ENCODE results near the gene STK39.

The STK39 gene

GRCh38 chr2:167955264-167955906 is 292.0 kb downstream of the STK39 start:
- no peak for DNase-seq (ENCODE audit: low read depth in 2 of 2)

- no peak for DNase-seq (ENCODE audit: low read depth in 2 of 2)
These were observed 292.9 kb downstream of the STK39 start for GRCh38 chr2:167954495-167954894.

- DNase-seq (ENCODE audit: low read depth in 2 of 2): no peak
These were observed 293.6 kb downstream of the STK39 start for GRCh38 chr2:167953776-167954175.

GRCh38 chr2:167950571-167950970 is 296.8 kb downstream of the STK39 start:
- DNase-seq (ENCODE audit: low read depth in 2 of 2): no peak

- DNase-seq (ENCODE audit: low read depth in 2 of 2): no peak
These were observed 301.0 kb downstream of the STK39 start for GRCh38 chr2:167946441-167946841.

- DNase-seq (ENCODE audit: low read depth in 2 of 2): no peak
These were observed 301.6 kb downstream of the STK39 start for GRCh38 chr2:167945660-167946368.

- no peak for DNase-seq (ENCODE audit: low read depth in 2 of 2)
These were observed 302.4 kb downstream of the STK39 start for GRCh38 chr2:167944825-167945659.

- no peak for DNase-seq (ENCODE audit: low read depth in 2 of 2)
These were observed 303.5 kb downstream of the STK39 start for GRCh38 chr2:167943897-167944296.

- DNase-seq (ENCODE audit: low read depth in 2 of 2): no peak
These were observed 304.0 kb downstream of the STK39 start for GRCh38 chr2:167943368-167943767.

GRCh38 chr2:167942366-167943081 is 304.9 kb downstream of the STK39 start:
- no peak for DNase-seq (ENCODE audit: low read depth in 2 of 2)

GRCh38 chr2:167941604-167942003 is 305.8 kb downstream of the STK39 start:
- no peak for DNase-seq (ENCODE audit: low read depth in 2 of 2)

- no peak for DNase-seq (ENCODE audit: low read depth in 2 of 2)
These were observed 306.5 kb downstream of the STK39 start for GRCh38 chr2:167940734-167941507.

- no peak for DNase-seq (ENCODE audit: low read depth in 2 of 2)
These were observed 307.1 kb downstream of the STK39 start for GRCh38 chr2:167940346-167940725.

GRCh38 chr2:167939514-167940345 is 307.7 kb downstream of the STK39 start:
- no peak for DNase-seq (ENCODE audit: low read depth in 2 of 2)

- no peak for DNase-seq (ENCODE audit: low read depth in 2 of 2)
These were observed 310.0 kb downstream of the STK39 start for GRCh38 chr2:167937403-167937802.

- DNase-seq (ENCODE audit: low read depth in 2 of 2): no peak
These were observed 311.6 kb downstream of the STK39 start for GRCh38 chr2:167935803-167936110.

GRCh38 chr2:167933097-167933814 is 314.1 kb downstream of the STK39 start:
- no peak for DNase-seq (ENCODE audit: low read depth in 2 of 2)

- DNase-seq (ENCODE audit: low read depth in 2 of 2): no peak
These were observed 315.2 kb downstream of the STK39 start for GRCh38 chr2:167932123-167932693.

GRCh38 chr2:167929484-167929883 is 317.9 kb downstream of the STK39 start:
- DNase-seq (ENCODE audit: low read depth in 2 of 2): no peak

GRCh38 chr2:167928434-167928833 is 319.0 kb downstream of the STK39 start:
- DNase-seq (ENCODE audit: low read depth in 2 of 2): no peak
